GM12878 (cell line): ENCODE data around the gene GREB1. TPM values are rescaled to one million over a fixed set of nuclear protein-coding genes. Genes with fewer than 3 reads are reported as not detected.

ENCODE experiments used
- ATAC-seq: fragments of 200-7000 bp; cut with Tn5 transposase; 3 replicates; pipeline ENCODE4 v1.9.1; 2020; ENCODE audit warnings: mild to moderate bottlenecking, moderate library complexity
- BruUV-seq: library from RNA; stranded (reverse); fragments of 400-500 nt; replicated peaks from 2 replicates; lab custom pipeline; 2021; lab: Mats Ljungman, UMichigan
- CTCF ChIA-PET: fragments of 300-600 bp; sonication (Branson Sonifier 250); formaldehyde crosslinking; extraction: SDS; loops from one replicate; lab custom pipeline; 2021; ENCODE audit warnings: inconsistent platforms; lab: Yijun Ruan, JAX
- POLR2A ChIA-PET: fragments of 350-600 bp; formaldehyde crosslinking; extraction: SDS; loops from one replicate; lab custom pipeline; 2021; ENCODE audit warnings: inconsistent platforms; lab: Charles Lee
- RAD21 ChIA-PET: fragments of 300-600 bp; sonication (Branson Sonifier 250); formaldehyde crosslinking; loops from one replicate; lab custom pipeline; 2023; ENCODE audit warnings: antibody characterized with exemption; ENCODE audit not compliant: unreplicated experiment; lab: Charles Lee
- SMC1A ChIA-PET: fragments of 300-600 bp; sonication (Branson Sonifier 250); formaldehyde crosslinking; loops from one replicate; lab custom pipeline; 2023; ENCODE audit not compliant: unreplicated experiment, uncharacterized antibody; lab: Charles Lee
- DNase-seq: peaks from one replicate; pipeline ENCODE4 v3.0.0-alpha.2; 2011; ENCODE audit warnings: low read depth, low spot score
- FAIRE-seq: peaks from 3 replicates; lab custom pipeline; 2011; peaks lifted over from hg19 to GRCh38; lab: Jason Lieb, UNC
- H2AFZ ChIP-seq: 2 replicates; pipeline ENCODE4 v1.6.0; 2011; ENCODE audit warnings: low read depth, low read length, control low read depth; ENCODE audit not compliant: control insufficient read depth
- H3K27ac ChIP-seq: 2 replicates; pipeline ENCODE4 v1.5.1; 2011; ENCODE audit warnings: control low read depth; ENCODE audit not compliant: control insufficient read depth, insufficient read depth
- H3K27me3 ChIP-seq, 2 experiments: replicated peaks in 1 of 2; 2 replicates each; pipeline versions ENCODE4 v1.6.0 to v1.6.1; 2011; ENCODE audit warnings: low read length in 1 of 2; ENCODE audit not compliant: control insufficient read depth in 2 of 2, insufficient read depth in 2 of 2
- H3K36me3 ChIP-seq, 2 experiments: 2 replicates each; pipeline ENCODE4 v1.5.1; 2011; ENCODE audit warnings: low read length in 1 of 2; ENCODE audit not compliant: control insufficient read depth in 2 of 2, insufficient read depth in 2 of 2
- H3K4me1 ChIP-seq: 2 replicates; pipeline ENCODE4 v1.6.1; 2011; ENCODE audit warnings: mild to moderate bottlenecking, low read length, moderate library complexity, mixed read lengths; ENCODE audit not compliant: control insufficient read depth, insufficient read depth
- H3K4me2 ChIP-seq: 2 replicates; pipeline ENCODE4 v1.6.0; 2011; ENCODE audit warnings: control low read depth; ENCODE audit not compliant: control insufficient read depth, insufficient read depth
- H3K4me3 ChIP-seq: fragments of 200-600 bp; sonication (generic); 2 replicates; pipeline ENCODE4 v1.5.1; 2016
- H3K79me2 ChIP-seq: 2 replicates; pipeline ENCODE4 v1.6.0; 2011; ENCODE audit warnings: low read length; ENCODE audit not compliant: control insufficient read depth, insufficient read depth
- H3K9ac ChIP-seq: 2 replicates; pipeline ENCODE4 v1.8.0; 2011; ENCODE audit warnings: low read length, control low read depth, mixed read lengths; ENCODE audit not compliant: control insufficient read depth, insufficient read depth
- H3K9me3 ChIP-seq: replicated peaks from 3 replicates; pipeline ENCODE4 v1.5.1; 2011; ENCODE audit warnings: mild to moderate bottlenecking, low read length; ENCODE audit not compliant: control insufficient read depth, insufficient read depth
- H4K20me1 ChIP-seq: 2 replicates; pipeline ENCODE4 v1.6.0; 2011; ENCODE audit not compliant: control insufficient read depth, insufficient read depth
- ATF3 ChIP-seq: IDR thresholded peaks from 2 replicates; pipeline ENCODE4 v1.6.1; 2011; ENCODE audit warnings: low read depth, mild to moderate bottlenecking, low read length, moderate library complexity, borderline replicate concordance; ENCODE audit errors: extremely low read depth
- CREM ChIP-seq: IDR thresholded peaks from 2 replicates; pipeline ENCODE4 v1.6.1; 2014; ENCODE audit warnings: antibody characterized with exemption, low read depth
- KDM1A ChIP-seq: fragments of 200-600 bp; sonication (generic); IDR thresholded peaks from 2 replicates; pipeline ENCODE4 v1.6.1; 2016; ENCODE audit warnings: borderline replicate concordance
- PAX5 ChIP-seq: IDR thresholded peaks from 2 replicates; pipeline ENCODE4 v1.6.1; 2011; ENCODE audit warnings: low read depth, low read length, borderline replicate concordance
- STAT1 ChIP-seq: fragments of 450-650 bp; conservative IDR thresholded peaks from 2 replicates; pipeline ENCODE4 v1.6.1; 2014; ENCODE audit warnings: antibody characterized with exemption, mild to moderate bottlenecking
- USF2 ChIP-seq: IDR thresholded peaks from 2 replicates; pipeline ENCODE4 v1.6.1; 2011; ENCODE audit warnings: low read depth, low read length, improper control_type of control experiment, borderline replicate concordance
- WGBS: methylation state at CpG from one replicate; pipeline ENCODE4 v1.1.6; 2016; ENCODE audit warnings: low lambda C conversion rate; ENCODE audit not compliant: insufficient replicate concordance, insufficient coverage; ENCODE audit errors: missing lambda C conversion rate; 5-methylcytosine and 5-hydroxymethylcytosine counted together
- in situ Hi-C: fragments of 300-500 bp; cut with MboI; formaldehyde crosslinking; loops from 9 replicates; pipeline ENCODE4 v1.14.3; 2018; ENCODE audit warnings: mixed read lengths
- intact Hi-C: fragments of 100-400 bp; cut with micrococcal nuclease; formaldehyde crosslinking; loops from one replicate; pipeline ENCODE4 v1.14.2; 2022; ENCODE audit not compliant: unreplicated experiment
- polyA plus RNA-seq, 11 experiments: library from polyadenylated mRNA; depleted of rRNA in 4 of 11; unstranded in 6 of 11; stranded (reverse) in 5 of 11; fragments of >200 nt; fragmentation: Nextera tagmentation in 4 of 11; fragmentation: Illumina TruSeq in 1 of 11; extraction: Ambion mirVana in 4 of 11; extraction: Trizol in 1 of 11; gene quantifications; 1 replicate in 1 of 11; 2 replicates in 10 of 11; pipeline versions ENCODE4 v1.2.1 to v1.2.3, GENCODE V29; 2011 to 2016; ENCODE audit warnings: inconsistent platforms in 2 of 11, missing spikeins in 2 of 11, low read depth in 1 of 11
- total RNA-seq, 4 experiments: library from RNA; depleted of rRNA in 3 of 4; stranded (reverse); fragments of >200 nt in 3 of 4; fragmentation: Illumina TruSeq in 1 of 4; extraction: Trizol in 1 of 4; gene quantifications; 2 replicates each; pipeline versions ENCODE4 v1.2.1 to v1.2.3, GENCODE V29; 2013 to 2021
- TF ChIP-seq, protein P1 (sequence below): fragments of 450-650 bp; IDR thresholded peaks from 2 replicates; pipeline ENCODE4 v1.6.1; 2017; ENCODE audit warnings: antibody characterized with exemption, mild to moderate bottlenecking, moderate library complexity

Gene GREB1
- total and polyA plus RNA-seq, 10 of the 15 experiments (the other 5 are each of a cell fraction or from before 2014, with no cell fraction given): 0.09 to 2.1 (median 0.37) TPM; not detected in 1

GRCh38 chr2:11629215-11629614 lies 95.4 kb downstream of the GREB1 start (continued):
- TF ChIP-seq, protein P1, sequence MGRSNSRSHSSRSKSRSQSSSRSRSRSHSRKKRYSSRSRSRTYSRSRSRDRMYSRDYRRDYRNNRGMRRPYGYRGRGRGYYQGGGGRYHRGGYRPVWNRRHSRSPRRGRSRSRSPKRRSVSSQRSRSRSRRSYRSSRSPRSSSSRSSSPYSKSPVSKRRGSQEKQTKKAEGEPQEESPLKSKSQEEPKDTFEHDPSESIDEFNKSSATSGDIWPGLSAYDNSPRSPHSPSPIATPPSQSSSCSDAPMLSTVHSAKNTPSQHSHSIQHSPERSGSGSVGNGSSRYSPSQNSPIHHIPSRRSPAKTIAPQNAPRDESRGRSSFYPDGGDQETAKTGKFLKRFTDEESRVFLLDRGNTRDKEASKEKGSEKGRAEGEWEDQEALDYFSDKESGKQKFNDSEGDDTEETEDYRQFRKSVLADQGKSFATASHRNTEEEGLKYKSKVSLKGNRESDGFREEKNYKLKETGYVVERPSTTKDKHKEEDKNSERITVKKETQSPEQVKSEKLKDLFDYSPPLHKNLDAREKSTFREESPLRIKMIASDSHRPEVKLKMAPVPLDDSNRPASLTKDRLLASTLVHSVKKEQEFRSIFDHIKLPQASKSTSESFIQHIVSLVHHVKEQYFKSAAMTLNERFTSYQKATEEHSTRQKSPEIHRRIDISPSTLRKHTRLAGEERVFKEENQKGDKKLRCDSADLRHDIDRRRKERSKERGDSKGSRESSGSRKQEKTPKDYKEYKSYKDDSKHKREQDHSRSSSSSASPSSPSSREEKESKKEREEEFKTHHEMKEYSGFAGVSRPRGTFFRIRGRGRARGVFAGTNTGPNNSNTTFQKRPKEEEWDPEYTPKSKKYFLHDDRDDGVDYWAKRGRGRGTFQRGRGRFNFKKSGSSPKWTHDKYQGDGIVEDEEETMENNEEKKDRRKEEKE: no peak
- no peak for TF ChIP-seq USF2
- no peak for TF ChIP-seq STAT1

- H3K79me2 ChIP-seq: no peaks in the 10 kb centered on the region
- DNase-seq: no peak
- H3K36me3 ChIP-seq: no peaks in the 10 kb centered on the region
- RAD21 ChIA-PET: no interaction called here
- H3K4me1 ChIP-seq: no peaks in the 10 kb centered on the region
- no peak overlapping the region for H3K9ac ChIP-seq
- BruUV-seq: no TSS peak
- H3K4me2 ChIP-seq: no peak overlapping the region
- no peaks in the 10 kb centered on the region; the same call in 2 of the 3 replicates for H3K9me3 ChIP-seq
- 50% methylated on average over 11 of the region's 11 CpGs for WGBS
- no peak overlapping the region for H3K4me3 ChIP-seq
- ATAC-seq: no peak
- no peak overlapping the region for H3K27ac ChIP-seq
- TF ChIP-seq KDM1A (no peak), PAX5 (no peak), CREM (no peak), ATF3 (no peak)
- SMC1A ChIA-PET: no interaction called here
- no peaks in the 10 kb centered on the region; a peak in 2 of 4 replicates for H3K27me3 ChIP-seq
- POLR2A ChIA-PET: no interaction called here
- no peaks in the 10 kb centered on the region for H4K20me1 ChIP-seq
- intact Hi-C loops: no loop called here
- no peak for FAIRE-seq
- H2AFZ ChIP-seq: no peak overlapping the region
- in situ Hi-C loops: no loop called here
- CTCF ChIA-PET: no interaction called here
Measured at GRCh38 chr2:11629851-11630250, 96.0 kb downstream of the GREB1 start.
